AG10803 (cell line): ENCODE measurements around the gene PAXX.
A peak's percentile ranks its signal among the peaks of the same experiment; 100 is the strongest.

Experiments used
- DNase-seq: peaks from one replicate; pipeline ENCODE4 v3.0.0; 2010; ENCODE audit warnings: low read depth
- H3K4me3 ChIP-seq: 2 replicates; pipeline ENCODE4 v1.5.1; 2011; ENCODE audit warnings: mild to moderate bottlenecking, low read length, control low read depth
- TF ChIP-seq, protein P1 (sequence below): conservative IDR thresholded peaks from 2 replicates; pipeline ENCODE4 v1.5.1; 2011; ENCODE audit warnings: mild to moderate bottlenecking, low read length, control low read depth, inconsistent platforms

PAXX gene

DNA sequence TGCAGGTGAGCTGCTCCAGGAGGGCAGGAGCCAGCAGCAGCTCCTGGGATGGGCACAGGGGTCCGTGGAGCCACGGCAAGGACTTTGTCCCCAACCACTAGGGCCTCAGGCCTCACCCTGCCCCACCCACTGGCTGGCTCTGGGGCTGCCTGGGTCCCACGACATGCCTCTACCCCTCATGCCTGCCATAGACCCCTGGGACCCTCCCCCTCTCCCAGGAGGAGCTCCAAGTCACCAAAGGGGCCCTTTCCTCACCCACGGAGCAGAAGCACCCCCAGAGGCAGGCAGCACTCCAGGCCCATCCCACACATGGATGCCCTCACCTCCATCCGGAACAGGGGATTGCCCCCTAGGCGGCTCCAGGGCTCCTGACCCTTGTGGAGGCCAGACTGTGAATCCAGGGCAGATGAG lies 29.4 kb downstream of the PAXX start:
- no peak overlapping the region for H3K4me3 ChIP-seq
- TF ChIP-seq, protein P1, sequence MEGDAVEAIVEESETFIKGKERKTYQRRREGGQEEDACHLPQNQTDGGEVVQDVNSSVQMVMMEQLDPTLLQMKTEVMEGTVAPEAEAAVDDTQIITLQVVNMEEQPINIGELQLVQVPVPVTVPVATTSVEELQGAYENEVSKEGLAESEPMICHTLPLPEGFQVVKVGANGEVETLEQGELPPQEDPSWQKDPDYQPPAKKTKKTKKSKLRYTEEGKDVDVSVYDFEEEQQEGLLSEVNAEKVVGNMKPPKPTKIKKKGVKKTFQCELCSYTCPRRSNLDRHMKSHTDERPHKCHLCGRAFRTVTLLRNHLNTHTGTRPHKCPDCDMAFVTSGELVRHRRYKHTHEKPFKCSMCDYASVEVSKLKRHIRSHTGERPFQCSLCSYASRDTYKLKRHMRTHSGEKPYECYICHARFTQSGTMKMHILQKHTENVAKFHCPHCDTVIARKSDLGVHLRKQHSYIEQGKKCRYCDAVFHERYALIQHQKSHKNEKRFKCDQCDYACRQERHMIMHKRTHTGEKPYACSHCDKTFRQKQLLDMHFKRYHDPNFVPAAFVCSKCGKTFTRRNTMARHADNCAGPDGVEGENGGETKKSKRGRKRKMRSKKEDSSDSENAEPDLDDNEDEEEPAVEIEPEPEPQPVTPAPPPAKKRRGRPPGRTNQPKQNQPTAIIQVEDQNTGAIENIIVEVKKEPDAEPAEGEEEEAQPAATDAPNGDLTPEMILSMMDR: no peak

DNA sequence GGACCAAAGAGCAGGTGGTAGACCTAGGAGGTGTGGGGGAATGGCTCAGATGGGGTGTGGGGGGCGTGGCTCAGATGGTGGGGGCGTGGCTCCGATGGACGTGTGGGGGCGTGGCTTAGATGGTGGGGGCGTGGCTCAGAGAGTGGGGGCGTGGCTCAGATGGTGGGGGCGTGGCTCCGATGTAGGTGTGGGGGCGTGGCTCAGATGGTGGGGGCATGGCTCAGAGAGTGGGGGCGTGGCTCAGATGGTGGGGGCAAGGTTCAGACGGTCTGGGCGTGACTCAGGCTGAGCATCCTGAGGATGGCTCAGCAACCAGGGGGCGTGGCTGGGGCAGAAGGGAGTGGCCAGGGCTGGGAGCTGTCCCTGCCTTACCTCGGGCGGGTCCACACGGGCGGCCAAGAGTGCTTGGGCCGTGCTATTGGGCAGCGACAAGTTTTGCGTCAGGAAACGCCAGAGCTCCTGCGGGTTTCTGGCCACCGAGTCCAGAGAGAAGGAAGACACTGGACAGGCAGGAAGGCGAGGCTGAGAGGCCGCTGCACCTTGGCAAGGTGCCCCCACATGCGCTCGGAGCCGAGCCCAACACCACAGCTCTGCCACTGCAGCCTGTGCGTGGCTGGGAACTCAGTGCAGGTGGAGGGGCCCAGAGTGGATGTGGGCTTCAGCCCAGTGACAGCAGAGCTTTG lies 29.9 kb downstream of the PAXX start:
- peak; percentile 35 for DNase-seq
- no peak overlapping the region for H3K4me3 ChIP-seq
- TF ChIP-seq, protein P1: no peak

More for the DNA sequence above, 29.4 kb downstream of the PAXX start:
- no peak for DNase-seq

DNA sequence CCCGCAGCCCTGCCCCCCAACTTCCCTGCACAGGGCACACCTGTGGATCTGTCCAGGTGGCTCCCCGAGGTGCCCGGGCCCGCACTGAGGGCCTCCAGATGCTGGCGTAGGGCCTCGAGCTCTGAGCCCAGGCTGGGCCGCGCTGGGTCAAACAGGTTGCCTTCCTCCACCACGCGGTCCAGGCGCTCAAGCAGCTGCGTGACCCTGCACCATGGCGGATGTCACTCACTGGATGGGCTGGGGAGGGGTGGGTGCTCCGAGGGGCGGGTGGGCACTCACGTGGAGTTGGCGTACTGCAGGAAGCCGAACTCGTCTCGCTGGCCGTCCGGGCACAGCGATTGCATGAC lies 30.4 kb downstream of the PAXX start:
- no peak for DNase-seq
- no peak overlapping the region for H3K4me3 ChIP-seq
- TF ChIP-seq, protein P1: no peak

DNA sequence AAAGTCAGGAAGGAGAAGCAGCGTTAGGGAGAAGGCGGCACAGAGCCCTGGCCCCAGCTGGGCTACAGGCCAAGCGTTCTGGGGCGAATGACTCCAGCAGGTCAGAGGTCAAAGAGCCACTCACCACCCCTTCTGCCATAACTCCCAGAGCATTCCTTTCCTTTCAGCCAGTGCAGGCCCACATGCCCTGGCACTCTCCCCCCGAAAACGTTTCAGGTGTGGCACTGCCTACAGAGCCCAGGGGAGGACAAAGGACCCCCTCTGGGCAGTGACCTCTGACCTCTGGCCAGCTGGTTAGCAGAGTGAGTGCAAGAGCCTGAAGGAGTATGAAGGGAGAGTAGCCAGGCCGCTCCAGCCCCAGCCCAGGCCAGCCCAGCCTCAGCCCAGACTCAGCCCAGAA lies 30.9 kb downstream of the PAXX start:
- TF ChIP-seq, protein P1: no peak
- H3K4me3 ChIP-seq: no peak overlapping the region
- DNase-seq: no peak

GRCh38 chr9:137023583-137023991 lies 31.4 kb downstream of the PAXX start:
- TF ChIP-seq, protein P1: no peak
- no peak for DNase-seq

DNA sequence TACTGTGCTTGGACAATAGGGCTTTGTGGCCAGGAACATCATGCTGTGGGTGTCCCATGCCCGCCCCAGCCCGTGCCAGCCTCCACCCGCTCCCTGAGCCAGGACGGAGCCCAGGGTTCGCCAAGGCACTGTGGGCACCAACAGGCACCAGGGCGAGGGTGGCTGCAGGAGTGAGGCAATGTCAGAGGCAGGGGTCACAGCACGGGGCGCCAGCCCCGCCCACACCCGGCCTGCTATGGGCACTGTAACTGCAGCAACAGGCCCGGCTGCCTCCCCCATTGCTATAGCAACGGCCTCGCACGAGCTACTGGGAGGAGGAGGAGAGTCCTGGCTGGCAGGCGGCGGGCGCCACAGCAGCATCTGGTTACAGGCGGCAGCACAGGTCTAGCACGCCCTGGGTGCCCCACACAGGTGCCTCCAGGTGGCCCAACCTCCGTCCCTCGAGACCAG lies 33.3 kb downstream of the PAXX start:
- TF ChIP-seq, protein P1: no peak
- no peak for DNase-seq
- H3K4me3 ChIP-seq: no peak overlapping the region

More at GRCh38 chr9:137023583-137023991, 31.4 kb downstream of the PAXX start:
- no peak overlapping the region for H3K4me3 ChIP-seq

GRCh38 chr9:137026384-137026783 lies 34.2 kb downstream of the PAXX start:
- no peak overlapping the region for H3K4me3 ChIP-seq
- DNase-seq: no peak
- TF ChIP-seq, protein P1: no peak
